ENCODE measurements around the gene FHAD1. TPM values are rescaled to one million over a fixed set of nuclear protein-coding genes. Genes with fewer than 3 reads are reported as not detected.

The FHAD1 gene
- total and polyA plus RNA-seq, 9 of the 15 experiments (the other 6 are each of a cell fraction or from before 2014, with no cell fraction given): 0.32 to 2.1 (median 1.5) TPM; not detected in 1

DNA sequence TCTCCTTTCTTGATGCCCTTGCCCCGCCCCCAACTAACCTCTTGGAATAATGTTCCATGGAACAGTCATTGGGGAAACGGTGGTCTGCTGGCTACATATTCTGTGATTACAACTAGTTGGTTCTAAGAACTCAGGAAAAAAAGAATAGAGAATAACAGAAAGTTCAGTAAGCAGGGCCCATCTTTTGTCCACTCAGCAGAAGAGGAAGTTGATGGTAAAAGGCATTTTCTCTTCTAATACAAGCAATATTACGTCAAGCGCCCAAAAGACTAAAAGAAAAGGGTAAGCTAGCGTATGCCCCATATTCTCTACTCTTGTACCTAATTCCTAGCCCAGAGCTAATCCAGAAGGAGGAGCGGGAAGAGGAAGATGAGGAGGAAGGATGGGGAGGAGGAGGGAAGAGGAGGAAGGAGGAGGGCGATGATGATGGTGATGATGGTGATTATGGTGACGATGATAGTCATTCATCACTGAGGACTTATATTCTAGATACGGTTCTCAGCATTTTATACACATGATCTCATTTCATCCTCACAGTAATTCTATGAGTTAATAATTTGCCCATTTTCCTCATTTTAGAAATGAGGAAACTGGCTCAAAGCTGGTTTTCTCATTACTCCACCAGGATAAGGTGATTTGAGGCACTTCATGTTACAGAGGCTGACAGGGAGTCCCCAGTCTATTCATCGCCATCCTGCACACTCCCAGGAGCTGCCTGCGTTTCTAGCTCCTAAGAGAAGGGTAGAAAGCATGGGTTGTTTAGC lies 86.1 kb downstream of the FHAD1 start:
- Histone ChIP-seq H3K9me3 (replicated peaks; ENCODE audit: control insufficient read depth, insufficient read depth, low read depth, low read length) (no peaks in the 10 kb centered on the region), H3K36me3 (ENCODE audit: control insufficient read depth, insufficient read depth, low read length) (no peaks in the 10 kb centered on the region), H3K27ac (ENCODE audit: extremely low read depth, low read depth, low read length) (no peak overlapping the region), H3K79me2 (ENCODE audit: control insufficient read depth, insufficient read depth, low read length) (no peaks in the 10 kb centered on the region), H3K9me1 (ENCODE audit: control insufficient read depth, insufficient read depth, low read length) (no peaks in the 10 kb centered on the region), H3K4me2 (ENCODE audit: insufficient read depth, low read length) (no peak overlapping the region), H3K27me3 (ENCODE audit: control insufficient read depth in 2 of 2, insufficient read depth in 2 of 2, low read length in 2 of 2) (peaks cover 7 to 39% of the 10 kb centered on the region in 2 experiments), H4K20me1 (replicated peaks; ENCODE audit: control insufficient read depth, insufficient read depth, low read length) (peaks cover 4% of the 10 kb centered on the region; the same call in 1 of the 2 replicates), H3K4me3 (no peak overlapping the region), H3K9ac (ENCODE audit: insufficient read depth in 1 of 2, low read depth in 2 of 2, low read length in 2 of 2) (no peak overlapping the region), H2AFZ (ENCODE audit: low read depth, low read length) (no peak overlapping the region), H3K4me1 (replicated peaks in 1 of 2; ENCODE audit: control insufficient read depth in 2 of 2, insufficient read depth in 2 of 2, low read length in 2 of 2) (peaks cover 15 to 16% of the 10 kb centered on the region in 2 experiments; a peak in 4 of 5 replicates)
- 19% methylated on average over 11 of the region's 11 CpGs for WGBS (ENCODE audit: insufficient coverage, low coverage, missing lambda C conversion rate)
- ChIA-PET POLR2A (interaction anchor here (0.5 to 1.3 kb wide), 2 partner anchors 17 to 1367 kb away, joined by 3 read pairs; no protein-coding TSS in a partner anchor), CTCF (ENCODE audit: low intra/inter-chr PET ratio) (no interaction called here)
- no peak for DNase-seq (ENCODE audit: extremely low read depth in 1 of 4, low spot score in 3 of 4)
- intact Hi-C loops (cut with micrococcal nuclease): no loop called here
- BruUV-seq (replicated peaks): no TSS peak
- FAIRE-seq: peak; percentile 11
- in situ Hi-C loops (cut with MboI): no loop called here
- ATAC-seq: no peak
- TF ChIP-seq RBM15 (IDR thresholded peaks at IDR 0.05; ENCODE audit: insufficient read depth, low read length): no peak
- TF ChIP-seq CSDE1 (IDR thresholded peaks at IDR 0.05): no peak
- peak; percentile 75 for TF ChIP-seq C11orf30 (IDR thresholded peaks at IDR 0.05; ENCODE audit: low read depth)
- peak; percentile 56 for TF ChIP-seq MAFK (IDR thresholded peaks at IDR 0.05; ENCODE audit: low read length)
- no peak for TF ChIP-seq SAP30 (IDR thresholded peaks at IDR 0.05; ENCODE audit: borderline replicate concordance, insufficient read depth, low read depth, low read length, poor library complexity, severe bottlenecking)
- no peak for TF ChIP-seq ZNF354B (CRISPR knock-in tag; IDR thresholded peaks at IDR 0.05)
- TF ChIP-seq HMGN3 (IDR thresholded peaks at IDR 0.05; ENCODE audit: borderline replicate concordance, extremely low read depth, insufficient read length, low read depth, low read length): no peak
- peak; percentile 44; the same call in 1 of the 2 replicates for TF ChIP-seq MAFF (IDR thresholded peaks at IDR 0.05; ENCODE audit: low read length)
- TF ChIP-seq ZNF212 (CRISPR knock-in tag; IDR thresholded peaks at IDR 0.05): no peak
- no peak for TF ChIP-seq FOXP1 (CRISPR knock-in tag; IDR thresholded peaks at IDR 0.05)
- TF ChIP-seq NELFE (IDR thresholded peaks at IDR 0.05; ENCODE audit: insufficient read depth, insufficient read length): no peak
- no peak for TF ChIP-seq STAG1 (CRISPR knock-in tag; IDR thresholded peaks at IDR 0.05; ENCODE audit: borderline replicate concordance)
- TF ChIP-seq, protein P1, sequence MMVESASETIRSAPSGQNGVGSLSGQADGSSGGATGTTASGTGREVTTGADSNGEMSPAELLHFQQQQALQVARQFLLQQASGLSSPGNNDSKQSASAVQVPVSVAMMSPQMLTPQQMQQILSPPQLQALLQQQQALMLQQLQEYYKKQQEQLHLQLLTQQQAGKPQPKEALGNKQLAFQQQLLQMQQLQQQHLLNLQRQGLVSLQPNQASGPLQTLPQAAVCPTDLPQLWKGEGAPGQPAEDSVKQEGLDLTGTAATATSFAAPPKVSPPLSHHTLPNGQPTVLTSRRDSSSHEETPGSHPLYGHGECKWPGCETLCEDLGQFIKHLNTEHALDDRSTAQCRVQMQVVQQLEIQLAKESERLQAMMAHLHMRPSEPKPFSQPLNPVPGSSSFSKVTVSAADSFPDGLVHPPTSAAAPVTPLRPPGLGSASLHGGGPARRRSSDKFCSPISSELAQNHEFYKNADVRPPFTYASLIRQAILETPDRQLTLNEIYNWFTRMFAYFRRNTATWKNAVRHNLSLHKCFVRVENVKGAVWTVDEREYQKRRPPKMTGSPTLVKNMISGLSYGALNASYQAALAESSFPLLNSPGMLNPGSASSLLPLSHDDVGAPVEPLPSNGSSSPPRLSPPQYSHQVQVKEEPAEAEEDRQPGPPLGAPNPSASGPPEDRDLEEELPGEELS (CRISPR knock-in tag; IDR thresholded peaks at IDR 0.05; ENCODE audit: borderline replicate concordance): no peak
- no peak for TF ChIP-seq SRSF7 (optimal IDR thresholded peaks at IDR 0.05; ENCODE audit: low read depth, low read length)
- TF ChIP-seq CBX3 (IDR thresholded peaks at IDR 0.05; ENCODE audit: borderline replicate concordance in 1 of 2, low read length in 2 of 2): no peak
- TF ChIP-seq SNRNP70 (optimal IDR thresholded peaks at IDR 0.05; ENCODE audit: low read depth, low read length): no peak
- TF ChIP-seq SETDB1 (IDR thresholded peaks at IDR 0.05; ENCODE audit: low read length): no peak
- TF ChIP-seq ETS2 (tag; IDR thresholded peaks at IDR 0.05; ENCODE audit: borderline replicate concordance, poor library complexity, severe bottlenecking): no peak
- TF ChIP-seq, protein P2, sequence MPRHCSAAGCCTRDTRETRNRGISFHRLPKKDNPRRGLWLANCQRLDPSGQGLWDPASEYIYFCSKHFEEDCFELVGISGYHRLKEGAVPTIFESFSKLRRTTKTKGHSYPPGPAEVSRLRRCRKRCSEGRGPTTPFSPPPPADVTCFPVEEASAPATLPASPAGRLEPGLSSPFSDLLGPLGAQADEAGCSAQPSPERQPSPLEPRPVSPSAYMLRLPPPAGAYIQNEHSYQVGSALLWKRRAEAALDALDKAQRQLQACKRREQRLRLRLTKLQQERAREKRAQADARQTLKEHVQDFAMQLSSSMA (CRISPR knock-in tag; IDR thresholded peaks at IDR 0.05): no peak
- TF ChIP-seq ZNF384 (IDR thresholded peaks at IDR 0.05; ENCODE audit: low read depth, low read length): no peak
- TF ChIP-seq SMARCB1 (IDR thresholded peaks at IDR 0.05; ENCODE audit: insufficient read length, low read depth): no peak

Measured in K562 (cell line).